Retinal pigment epithelial cell (primary cell): Measurements from ENCODE around the gene HRAS.
A peak's percentile ranks its signal among the peaks of the same experiment; 100 is the strongest.

ENCODE experiments used
- DNase-seq: peaks from one replicate; pipeline ENCODE4 v3.0.0-alpha.2; 2010; ENCODE audit warnings: low read depth
- H3K4me3 ChIP-seq: 2 replicates; pipeline ENCODE4 v1.5.1; 2011; ENCODE audit warnings: mild to moderate bottlenecking, low read length, control low read depth, moderate library complexity
- TF ChIP-seq, protein P1 (sequence below): conservative IDR thresholded peaks from 2 replicates; pipeline ENCODE4 v1.5.1; 2011; ENCODE audit warnings: low read depth, low read length, control low read depth, inconsistent platforms

The HRAS gene

DNA sequence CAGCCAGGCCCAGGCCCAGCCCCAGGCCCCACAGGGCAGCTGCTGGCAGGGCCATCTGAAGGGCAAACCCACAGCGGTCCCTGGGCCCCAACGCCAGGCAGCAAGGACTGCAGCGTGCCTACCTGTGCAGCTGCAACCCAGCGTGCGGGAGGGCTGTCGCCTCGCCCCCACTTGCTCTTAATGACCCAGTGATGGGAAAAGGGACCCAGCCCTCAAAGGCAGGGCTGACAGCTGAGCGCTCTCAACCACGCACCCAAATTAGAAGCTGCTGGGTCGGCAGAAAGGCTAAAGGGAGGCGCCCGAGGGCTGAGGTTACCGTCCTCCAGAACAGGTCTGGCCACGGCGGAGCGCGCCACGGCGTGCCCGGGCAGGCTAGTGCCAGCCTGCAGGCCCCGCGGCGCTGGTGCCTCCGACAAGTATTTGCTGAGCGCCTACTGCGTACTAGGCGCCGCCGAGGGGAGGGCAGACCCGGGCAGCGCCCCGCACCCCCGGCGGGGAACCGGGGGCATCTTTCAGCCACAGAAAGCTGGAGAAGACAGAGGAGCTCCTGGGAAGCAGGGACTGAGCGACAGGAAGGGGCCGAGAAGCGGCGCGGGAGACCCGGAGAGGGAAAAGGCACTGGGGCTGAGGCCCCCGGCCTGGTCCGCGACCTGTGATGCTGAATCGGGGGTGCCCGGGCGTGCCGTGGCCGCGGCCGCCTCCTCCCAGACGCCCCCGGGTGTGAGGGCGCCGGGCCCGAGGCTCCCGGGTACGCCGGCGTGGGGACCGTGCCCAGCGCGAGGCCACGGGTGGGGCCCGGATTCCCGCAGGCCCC, 773 bp downstream of the HRAS start:
- H3K4me3 ChIP-seq: peak overlapping the region; percentile 73
- DNase-seq: no peak
- TF ChIP-seq, protein P1, sequence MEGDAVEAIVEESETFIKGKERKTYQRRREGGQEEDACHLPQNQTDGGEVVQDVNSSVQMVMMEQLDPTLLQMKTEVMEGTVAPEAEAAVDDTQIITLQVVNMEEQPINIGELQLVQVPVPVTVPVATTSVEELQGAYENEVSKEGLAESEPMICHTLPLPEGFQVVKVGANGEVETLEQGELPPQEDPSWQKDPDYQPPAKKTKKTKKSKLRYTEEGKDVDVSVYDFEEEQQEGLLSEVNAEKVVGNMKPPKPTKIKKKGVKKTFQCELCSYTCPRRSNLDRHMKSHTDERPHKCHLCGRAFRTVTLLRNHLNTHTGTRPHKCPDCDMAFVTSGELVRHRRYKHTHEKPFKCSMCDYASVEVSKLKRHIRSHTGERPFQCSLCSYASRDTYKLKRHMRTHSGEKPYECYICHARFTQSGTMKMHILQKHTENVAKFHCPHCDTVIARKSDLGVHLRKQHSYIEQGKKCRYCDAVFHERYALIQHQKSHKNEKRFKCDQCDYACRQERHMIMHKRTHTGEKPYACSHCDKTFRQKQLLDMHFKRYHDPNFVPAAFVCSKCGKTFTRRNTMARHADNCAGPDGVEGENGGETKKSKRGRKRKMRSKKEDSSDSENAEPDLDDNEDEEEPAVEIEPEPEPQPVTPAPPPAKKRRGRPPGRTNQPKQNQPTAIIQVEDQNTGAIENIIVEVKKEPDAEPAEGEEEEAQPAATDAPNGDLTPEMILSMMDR: peak; percentile 2

DNA sequence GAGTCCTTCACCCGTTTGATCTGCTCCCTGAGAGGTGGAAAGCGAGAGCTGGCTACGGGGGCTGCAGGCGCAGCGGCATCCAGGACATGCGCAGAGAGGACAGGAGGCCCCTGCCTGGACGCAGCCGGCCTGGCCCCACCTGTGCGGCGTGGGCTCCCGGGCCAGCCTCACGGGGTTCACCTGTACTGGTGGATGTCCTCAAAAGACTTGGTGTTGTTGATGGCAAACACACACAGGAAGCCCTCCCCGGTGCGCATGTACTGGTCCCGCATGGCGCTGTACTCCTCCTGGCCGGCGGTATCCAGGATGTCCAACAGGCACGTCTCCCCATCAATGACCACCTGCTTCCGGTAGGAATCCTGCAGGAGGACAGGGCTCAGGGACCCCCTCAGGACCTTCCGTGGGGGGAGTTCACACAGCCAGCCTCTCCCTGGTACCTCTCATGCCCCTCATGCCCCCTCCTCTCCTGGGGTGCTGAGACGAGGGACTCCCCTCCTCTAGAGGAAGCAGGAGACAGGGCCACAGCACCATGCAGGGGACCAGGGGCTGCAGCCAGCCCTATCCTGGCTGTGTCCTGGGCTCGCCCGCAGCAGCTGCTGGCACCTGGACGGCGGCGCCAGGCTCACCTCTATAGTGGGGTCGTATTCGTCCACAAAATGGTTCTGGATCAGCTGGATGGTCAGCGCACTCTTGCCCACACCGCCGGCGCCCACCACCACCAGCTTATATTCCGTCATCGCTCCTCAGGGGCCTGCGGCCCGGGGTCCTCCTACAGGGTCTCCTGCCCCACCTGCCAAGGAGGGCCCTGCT, 1.6 kb downstream of the HRAS start:
- DNase-seq: no peak
- H3K4me3 ChIP-seq: peak overlapping the region; percentile 73
- TF ChIP-seq, protein P1: no peak

DNA sequence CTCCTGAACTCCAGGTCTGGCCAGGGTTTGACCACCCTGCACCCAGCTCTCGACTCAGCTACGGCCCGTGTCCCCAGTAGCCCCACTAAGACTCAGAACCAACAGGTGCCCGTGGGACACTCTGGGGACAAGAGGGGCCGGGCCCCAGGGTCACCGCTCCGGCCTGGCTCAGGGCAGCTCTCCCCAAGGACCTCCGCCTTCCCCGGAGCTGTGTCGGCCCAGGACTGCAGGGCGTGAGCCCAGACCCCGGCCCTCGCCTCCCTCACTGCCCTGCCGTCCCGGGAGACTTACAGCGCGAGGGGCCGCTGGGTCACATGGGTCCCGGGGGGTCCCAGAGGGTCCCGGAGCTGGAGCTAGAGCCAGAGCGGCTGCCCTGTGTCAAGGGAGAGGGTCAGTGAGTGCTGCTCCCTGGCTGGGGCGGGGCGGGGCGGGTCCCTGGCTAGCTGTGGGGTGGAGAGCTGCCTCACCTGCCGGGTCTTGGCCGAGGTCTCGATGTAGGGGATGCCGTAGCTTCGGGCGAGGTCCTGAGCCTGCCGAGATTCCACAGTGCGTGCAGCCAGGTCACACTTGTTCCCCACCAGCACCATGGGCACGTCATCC, 2.3 kb downstream of the HRAS start:
- DNase-seq: no peak
- no peak overlapping the region for H3K4me3 ChIP-seq
- TF ChIP-seq, protein P1: no peak

DNA sequence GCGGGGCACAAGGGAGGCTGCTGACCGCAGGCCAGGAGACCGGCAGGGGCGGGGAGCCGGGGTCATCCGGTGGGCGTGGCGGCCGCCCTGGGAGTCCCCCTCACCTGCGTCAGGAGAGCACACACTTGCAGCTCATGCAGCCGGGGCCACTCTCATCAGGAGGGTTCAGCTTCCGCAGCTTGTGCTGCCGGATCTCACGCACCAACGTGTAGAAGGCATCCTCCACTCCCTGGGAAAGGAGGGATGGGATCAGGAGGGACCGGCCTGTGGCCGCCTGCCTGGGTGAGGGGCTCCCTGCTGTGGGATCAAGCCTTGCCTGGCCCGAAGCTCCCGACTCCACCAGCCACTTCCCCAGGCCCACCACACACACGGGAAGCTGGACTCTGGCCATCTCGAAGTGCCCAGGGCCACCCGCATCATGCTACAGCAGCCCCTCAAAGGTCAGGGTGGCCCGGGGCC, 2.8 kb downstream of the HRAS start:
- no peak overlapping the region for H3K4me3 ChIP-seq
- no peak for DNase-seq
- TF ChIP-seq, protein P1: no peak

GRCh38 chr11:531919-532526, 3.4 kb downstream of the HRAS start:
- H3K4me3 ChIP-seq: no peak overlapping the region
- no peak for DNase-seq
- TF ChIP-seq, protein P1: no peak

DNA sequence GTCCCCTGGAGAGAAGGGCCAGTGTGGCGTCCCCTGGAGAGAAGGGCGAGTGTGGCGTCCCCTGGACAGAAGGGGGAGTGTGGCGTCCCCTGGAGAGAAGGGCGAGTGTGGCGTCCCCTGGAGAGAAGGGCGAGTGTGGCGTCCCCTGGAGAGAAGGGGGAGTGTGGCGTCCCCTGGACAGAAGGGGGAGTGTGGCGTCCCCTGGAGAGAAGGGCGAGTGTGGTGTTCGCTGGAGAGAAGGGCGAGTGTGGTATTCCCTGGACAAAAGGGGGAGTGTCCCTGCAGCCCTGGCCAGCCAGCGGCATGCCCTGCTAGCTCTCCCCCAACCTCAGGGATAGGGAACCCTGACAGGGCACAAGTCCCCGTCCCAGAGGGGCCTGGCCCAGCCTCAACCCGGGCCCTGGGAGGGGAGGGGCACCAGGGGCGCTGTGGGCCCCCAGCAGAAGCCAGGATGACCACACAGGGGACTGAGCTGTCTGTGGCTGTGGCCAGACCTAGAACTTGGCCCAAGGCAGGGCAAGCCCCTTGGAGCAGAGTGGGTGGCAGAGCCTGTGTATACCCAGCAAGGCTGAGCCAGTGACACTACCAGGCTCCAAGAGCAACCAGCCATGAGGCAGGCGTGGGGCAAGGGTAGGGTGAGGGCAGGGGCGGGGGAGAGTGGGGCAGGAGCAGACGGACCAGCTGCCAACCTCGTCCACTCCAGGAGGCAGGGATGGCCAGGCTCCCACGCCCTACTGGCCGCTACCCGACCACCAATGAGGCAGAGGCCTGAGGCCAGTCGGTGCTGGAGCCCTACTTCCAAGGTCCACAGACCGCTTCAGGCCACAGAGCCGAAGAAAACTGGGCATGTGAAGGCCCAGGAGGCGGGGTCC, 4.2 kb downstream of the HRAS start:
- H3K4me3 ChIP-seq: no peak overlapping the region
- no peak for DNase-seq
- TF ChIP-seq, protein P1: no peak
